Measurements from ENCODE around the gene RPS6KA2.
A peak's percentile ranks its signal among the peaks of the same experiment; 100 is the strongest.
"Not testable (repeated sequence)": the region's sequence is repeated elsewhere in the genome, so short reads cannot be mapped to it uniquely, and the experiment has no call there.

The RPS6KA2 gene

DNA sequence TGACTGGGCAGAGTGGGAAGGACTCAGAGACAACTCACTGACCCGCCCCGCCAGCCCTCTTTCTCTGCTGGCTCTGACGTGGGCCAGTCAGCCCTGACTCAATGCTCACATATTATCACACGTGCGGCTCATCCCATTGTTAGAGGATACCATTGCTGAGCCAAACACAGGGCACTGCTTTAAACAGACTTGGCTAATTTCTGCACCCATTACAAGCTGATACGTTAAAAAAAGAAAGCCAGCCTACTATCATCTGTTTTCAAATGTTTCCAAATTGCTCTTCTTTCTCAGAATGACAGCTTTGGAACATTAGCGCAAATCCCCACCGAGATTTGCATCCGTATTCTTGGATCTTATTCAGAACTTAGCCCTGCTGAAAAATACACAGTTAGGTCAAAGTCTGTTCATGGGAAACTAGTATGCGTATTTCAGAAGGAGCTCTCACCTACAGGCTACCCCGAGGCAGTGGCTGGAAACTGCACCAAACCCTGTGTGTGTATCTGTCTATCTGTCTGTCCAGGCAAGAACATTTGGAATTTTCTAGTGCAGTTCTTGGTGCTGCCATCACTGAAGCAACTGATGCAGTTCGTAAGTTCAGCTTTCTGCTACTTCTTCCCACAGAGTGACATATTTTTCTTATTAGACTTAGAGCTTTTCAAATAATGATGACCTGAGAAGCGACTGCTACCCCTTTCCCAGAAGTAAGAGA lies 73.3 kb downstream of the RPS6KA2 start:
- no peak for DNase-seq (ENCODE audit: low read depth)

DNA sequence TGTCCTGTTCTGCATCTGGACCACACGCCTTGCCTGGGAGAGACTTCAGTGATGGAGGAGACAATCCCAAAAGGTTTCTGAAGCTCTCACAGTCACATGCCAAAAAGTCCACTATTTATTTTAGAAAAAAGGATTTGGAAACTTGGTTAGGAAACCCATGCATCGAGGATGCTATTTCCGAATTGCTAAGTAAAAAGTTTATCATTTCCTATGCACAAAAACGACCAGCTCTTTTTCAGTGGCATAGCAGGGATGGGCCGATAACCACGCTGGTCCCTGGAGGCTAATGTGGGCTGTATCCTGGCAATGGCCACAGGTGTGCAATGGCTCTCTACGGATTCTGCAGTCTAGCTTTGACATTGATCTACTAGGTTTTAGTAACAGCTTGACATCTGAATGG lies 74.5 kb downstream of the RPS6KA2 start:
- DNase-seq (ENCODE audit: low read depth): no peak

DNA sequence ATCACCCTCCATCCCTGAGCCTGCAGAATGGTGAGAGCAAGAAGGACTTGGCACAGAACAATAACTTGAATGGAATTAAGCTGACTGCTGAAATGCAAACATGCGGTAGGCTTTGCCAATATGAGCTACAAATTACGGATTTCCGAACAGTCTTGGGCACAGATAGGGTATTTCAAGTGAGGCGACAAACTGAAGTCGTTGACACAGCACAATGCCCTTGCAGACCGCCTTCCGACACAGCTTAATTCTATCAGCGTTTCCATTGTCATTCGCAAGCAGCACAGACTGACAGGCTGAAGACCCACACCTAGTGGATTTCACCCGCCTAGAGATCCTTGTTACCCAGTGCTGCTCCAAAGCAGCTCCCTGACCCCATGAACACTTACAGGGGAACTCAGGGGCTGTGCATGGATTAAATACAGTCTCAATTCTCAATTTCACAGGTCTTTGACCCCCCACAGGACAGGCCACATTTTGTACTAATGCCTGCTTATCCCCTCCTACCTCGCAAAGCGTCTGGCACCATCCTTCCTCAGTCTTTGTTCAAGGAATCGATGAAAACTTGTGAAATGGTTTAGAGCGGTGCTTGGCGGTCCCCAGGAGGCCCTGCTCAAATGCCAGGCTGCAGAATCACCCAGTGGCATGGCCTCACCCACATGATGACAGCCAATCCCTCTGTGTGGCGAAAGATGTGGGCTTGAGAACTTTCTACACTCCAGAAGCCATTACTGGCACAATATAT lies 75.1 kb downstream of the RPS6KA2 start:
- DNase-seq (ENCODE audit: low read depth): no peak

DNA sequence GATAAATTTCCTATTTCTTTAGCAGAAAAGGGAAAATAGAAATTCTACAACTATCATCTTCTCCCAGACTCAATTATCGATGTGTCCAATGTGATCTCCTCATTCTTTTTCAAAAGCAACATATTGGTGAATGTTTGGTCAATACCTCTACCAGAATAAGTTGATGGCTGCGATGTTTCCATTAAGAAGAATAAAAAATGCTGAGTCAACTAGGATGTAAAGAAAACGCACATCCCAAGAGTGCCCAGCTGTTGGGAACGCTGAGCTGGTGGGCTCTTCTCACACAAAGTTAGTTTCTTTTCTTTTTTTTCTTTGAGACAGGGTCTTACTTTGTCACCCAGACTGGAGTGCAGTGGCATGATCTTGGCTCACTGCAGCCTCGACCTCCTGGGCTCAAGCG lies 80.4 kb downstream of the RPS6KA2 start:
- no peak for DNase-seq (ENCODE audit: low read depth)

DNA sequence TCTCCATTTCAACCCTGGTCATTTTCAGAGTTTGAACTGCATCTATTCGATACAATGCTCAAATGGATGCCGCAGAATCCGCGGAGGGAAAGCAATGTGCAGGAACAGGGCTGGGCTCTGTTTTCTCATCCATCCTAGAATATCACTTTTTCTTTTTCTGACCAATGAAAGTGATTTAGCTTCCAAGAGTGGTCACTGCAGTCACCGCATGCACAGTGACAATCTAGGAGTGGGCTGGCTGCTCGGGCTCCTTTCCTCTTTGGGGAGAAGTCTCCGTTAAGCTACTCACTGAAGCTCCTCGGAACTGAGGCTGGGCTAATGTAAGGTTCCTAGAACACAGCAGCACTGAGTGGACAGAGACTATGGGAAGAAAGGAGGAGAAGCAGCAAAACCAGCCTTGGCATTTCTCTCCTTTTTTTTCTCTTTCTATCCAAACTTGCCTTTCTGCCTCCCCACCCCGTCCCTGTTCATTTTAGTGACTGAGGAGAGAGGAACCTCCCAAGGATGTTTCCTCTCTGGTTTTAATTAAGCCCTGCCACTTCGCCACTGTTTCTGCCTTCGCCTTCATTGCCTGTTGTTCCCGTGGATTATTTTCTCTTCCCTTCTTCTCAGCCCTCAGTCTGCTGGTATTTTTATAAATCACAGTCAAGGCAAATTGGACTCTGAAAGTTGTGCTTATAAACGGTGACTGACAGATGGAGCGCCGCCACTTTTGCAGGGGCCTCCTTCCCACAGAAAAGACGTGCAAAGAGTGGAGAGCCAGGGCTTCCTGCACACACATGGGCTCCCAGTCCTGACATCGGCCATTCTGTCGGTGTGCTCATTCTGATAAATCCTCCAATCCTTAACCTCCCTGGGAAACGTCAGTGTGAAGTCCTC lies 81.7 kb downstream of the RPS6KA2 start:
- no peak for DNase-seq (ENCODE audit: low read depth)

DNA sequence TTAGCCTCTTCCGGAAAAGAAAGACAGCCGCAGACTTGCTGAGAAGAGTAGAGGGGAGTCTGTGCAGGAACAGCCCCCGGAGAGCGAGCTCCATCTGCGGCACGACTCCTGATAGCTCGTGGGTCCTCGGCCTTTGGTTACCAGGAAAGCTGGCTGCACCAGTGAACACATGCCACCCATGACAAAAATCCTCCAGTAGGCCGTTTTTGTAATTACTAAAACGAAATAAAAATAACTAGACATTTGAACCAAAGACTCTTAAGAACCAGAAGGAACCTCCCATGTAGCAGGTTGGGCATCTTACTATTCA lies 82.8 kb downstream of the RPS6KA2 start:
- no peak for DNase-seq (ENCODE audit: low read depth)

DNA sequence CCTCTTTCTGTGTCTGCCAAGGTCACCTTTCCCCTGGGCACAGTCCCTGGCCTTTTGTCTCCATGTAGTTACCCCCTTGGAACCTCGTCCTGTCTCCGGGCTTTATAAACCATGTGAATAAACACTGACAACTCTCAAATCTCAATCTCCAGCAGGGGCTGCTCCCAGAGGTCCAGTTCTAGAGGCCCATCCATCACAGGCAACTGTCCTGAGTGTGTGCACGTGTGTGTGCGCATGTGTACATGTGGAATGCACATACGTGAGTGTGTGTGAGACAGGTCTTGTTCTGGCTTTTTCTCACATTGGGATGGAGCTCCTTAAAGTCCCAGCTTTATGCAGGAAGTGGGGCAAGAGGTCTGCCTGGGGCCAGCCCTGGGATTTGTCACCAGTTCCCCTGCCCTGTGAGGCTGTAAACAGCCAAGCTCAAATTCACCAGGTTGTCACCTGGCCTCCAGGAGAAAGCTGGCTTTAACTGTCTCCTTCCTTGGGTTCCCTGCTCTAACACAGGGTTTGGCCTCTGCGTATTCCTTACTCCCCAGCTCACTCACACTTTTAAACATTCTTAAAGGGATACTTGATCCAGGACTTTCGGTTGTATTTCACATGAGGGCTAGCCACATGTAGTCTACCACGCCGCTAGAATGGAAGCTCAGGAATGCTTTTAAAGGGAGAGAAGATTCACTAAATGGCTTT lies 83.3 kb downstream of the RPS6KA2 start:
- DNase-seq (ENCODE audit: low read depth): no peak

DNA sequence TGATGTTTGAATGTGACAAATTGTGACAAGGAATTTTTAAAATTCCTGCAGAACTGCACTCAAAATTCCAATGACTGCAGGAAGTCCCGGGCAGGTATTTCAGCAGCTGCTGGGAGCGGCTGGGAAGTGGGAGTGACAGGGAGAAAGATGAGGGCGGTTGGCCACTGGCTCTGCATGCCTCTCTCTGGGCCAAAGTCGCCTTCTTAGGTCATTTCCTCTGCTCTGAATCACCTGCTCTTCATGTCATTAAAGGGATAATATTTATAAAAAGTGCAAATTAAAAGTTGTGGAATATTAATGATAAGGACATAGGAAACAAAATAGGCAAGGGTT lies 84.5 kb downstream of the RPS6KA2 start:
- DNase-seq (ENCODE audit: low read depth): no peak

DNA sequence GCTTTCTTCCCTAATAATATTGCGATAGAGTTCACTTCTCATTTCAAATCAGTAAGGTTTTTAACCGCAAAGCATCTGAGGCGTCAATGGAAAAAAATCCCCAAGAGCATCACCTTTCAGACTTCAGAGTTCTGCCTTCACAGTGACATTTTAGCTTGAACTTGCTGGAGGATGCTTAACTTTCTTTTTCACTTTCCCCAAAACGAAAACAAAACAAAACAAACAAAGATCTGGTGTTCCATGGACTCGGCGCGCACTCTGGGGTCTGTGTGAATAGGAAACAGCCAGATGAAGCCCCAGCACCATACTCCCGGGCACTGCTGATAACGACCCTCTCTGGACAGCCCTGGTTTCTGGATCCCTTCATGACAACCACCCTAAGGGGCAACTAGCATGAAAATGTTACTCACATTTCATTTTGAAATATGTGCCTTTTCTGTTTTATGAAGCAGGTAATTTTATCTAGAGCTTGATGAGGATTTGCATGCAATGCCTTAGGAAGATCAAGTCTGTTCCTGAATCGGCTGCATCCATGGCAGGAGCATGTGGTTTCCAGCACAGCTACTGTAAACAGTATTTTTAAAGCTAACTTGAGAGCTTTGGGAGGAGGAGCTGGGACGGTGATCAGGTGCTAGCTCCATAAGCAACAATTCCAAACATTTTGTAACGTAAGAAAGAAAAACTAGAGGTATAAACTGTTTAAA lies 85.0 kb downstream of the RPS6KA2 start:
- no peak for DNase-seq (ENCODE audit: low read depth)

DNA sequence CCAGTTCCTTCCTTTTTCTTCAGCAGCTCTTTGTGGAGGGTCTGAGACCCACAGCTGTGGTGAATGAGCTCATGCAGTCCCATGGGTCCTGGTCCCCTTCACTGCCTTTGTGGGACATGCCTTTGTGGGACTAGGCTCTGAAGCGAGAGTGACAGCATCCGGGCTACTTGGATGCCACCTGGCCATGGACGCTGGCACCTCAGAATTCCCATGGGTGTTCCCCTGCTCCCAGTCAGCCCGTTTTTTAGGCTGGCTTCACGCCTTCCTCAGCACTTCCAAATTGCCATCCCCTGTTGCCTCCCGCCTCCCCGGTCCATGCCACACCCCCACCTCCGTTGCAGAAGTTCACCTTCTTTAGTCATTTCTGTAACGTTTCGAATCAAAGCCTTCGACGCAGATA lies 85.7 kb downstream of the RPS6KA2 start:
- no peak for DNase-seq (ENCODE audit: low read depth)

DNA sequence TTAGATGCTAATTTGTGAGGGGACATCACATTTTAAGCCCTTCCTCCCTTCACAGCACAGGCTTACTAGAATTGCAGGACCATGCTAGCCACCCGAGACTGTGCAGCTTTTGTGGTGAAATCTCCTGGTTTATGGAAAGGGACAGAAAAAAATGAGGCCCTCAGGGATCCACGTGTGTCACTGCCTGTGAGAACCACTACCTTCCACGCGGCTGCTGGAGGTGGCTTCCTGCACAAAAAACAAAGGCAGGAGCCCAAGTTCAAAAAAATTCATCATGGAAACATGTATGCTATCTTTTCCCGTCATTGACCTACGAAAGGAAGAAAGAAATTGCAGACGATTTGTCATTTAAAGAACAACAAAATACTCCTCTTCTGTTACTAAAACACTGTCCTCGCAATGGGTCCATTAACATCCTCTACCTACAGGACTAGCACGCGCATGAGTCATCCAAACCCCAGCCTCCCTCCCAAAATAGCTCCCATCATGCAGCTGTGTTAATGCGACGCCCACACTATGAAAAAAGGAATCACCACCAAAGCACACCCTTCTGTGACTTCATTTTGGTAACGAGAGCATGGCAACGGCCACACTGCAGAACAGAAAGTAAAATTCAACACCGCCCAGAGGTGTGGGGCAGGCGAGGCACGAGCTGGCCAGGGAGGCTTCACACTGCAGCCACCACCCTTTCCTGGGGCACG lies 86.3 kb downstream of the RPS6KA2 start:
- peak; percentile 29 for DNase-seq (ENCODE audit: low read depth)

DNA sequence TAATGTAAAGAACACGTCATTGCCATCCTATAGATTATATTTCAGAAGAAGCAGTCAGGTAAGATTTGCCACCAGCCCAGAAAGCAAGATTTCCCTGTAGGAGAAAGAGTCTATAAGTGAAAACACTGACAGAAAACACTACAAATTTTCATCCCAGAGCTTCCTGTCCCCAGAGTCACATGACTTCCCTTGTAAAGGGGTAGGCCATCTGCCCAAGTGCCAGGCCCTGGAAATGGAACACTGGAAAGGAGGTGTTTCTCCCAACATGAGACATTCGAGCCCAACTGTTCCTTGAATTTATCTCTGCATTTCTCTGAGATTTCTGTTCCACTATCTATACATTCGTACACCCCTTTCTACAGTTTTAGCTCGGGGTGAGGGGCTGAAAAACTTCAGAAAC lies 87.5 kb downstream of the RPS6KA2 start:
- no peak for DNase-seq (ENCODE audit: low read depth)

DNA sequence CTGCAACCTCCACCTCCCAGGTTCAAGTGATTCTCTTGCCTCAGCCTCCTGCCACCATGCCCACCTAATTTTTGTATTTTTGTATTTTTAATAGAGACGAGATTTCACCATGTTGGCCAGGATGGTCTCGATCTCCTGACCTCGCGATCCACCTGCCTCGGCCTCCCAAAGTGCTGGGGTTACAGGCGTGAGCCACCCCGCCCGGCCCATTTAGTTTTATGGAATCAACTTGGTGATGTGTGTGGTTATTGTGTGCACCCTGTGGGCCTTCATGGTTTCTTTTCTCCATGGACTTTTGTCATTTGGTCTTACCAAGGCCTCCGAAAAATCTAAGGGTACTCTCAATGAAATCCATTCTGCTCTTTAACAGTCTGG lies 88.1 kb downstream of the RPS6KA2 start:
- not testable (repeated sequence) for DNase-seq (ENCODE audit: low read depth)

DNA sequence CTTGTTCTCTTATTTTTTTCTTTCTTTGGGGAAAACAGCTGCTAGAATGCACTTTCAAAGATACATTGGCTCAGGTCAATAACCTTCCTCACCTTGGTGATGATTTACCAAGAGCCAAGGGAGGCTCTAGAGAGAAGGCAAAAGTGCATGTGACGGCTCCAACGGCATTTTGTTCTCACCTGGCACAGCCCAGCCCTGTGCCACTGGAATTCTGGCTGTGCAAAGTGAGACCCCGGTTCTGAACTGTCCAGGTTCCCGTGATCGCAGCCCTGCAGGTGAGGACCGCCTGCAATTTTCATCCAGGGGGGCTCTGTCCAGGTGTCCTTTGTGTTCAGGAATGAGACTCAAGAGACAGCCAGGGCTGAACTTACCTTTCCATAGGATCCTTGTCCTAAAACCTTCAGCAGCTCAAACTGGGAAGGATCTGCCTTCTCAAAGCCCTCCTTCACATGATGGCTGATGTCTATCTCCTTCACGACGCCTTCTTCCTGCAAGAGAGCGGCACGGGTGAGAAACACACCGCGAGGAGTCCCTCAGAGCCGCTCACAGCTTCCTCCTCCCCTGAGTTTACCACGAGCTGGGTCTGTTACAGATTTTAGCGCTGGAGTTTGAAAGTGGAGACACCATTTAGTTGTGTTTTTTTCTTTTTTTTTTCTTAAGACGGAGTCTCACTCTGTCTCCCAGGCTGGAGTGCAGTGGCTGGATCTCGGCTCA lies 88.6 kb downstream of the RPS6KA2 start:
- no peak for DNase-seq (ENCODE audit: low read depth)

DNA sequence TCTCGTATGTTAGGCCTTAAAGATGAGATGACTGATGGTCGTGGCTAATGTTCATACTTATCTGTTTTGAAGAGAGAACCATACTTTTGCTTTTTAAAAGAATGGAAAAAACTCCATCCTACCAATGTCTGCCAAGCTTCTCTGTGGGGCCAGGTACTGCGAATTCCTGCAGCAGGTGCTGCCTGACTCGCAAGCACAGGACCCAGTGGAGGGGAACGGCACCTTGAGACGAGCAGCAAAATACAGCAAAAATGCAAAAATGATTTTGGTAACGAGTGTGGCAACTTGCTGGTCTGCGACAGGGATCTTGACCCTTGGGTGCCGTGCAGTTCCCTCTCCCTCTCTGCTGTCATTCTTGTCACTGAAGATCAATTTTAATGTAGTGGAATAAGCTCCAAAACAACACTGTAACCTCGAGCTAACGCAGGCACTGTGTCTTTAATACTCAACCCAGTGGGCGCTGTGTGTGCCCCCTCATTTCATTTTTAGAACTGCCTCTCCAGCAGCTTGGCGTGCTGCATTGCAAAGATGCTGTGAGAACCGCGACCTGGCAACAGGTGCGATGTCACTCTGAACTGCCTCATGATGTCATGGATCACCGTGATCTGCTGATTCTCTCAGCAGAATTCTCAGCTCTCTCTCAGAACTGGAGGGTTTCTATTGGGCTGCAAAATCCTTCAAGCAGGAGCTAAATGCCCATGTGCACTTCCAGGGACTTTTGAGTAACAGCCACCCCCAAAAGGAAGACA lies 92.2 kb downstream of the RPS6KA2 start:
- DNase-seq (ENCODE audit: low read depth): no peak

DNA sequence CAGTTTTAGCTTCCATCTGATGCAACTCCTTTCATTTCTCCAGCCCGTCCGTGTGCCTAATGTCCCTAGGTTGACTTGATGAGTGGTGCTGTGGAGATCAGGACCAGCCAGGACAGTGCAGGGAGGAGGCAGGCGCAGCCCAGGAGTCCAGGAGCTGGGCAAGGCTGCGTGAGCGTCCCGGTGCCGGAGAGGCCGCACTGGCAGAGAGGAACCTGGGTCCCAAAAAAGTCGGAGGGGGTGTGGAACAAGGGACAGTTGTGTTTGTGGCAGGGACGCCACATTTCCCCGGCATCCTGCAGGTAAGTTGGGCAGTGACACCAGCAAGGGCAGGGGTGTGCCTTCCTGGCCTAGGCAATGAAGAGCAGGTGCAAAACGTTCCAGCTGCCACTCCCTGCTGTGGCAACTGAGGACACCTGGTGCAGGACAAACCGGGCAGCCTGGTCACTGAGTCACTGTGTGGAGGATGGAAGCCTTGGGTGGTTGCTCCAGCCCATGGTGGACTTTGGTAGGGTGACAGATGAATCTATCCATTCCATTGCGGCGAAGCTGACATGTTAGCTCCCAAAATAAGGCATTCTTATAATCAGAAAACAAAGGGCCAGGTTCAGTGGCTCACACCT lies 93.7 kb downstream of the RPS6KA2 start:
- no peak for DNase-seq (ENCODE audit: low read depth)

DNA sequence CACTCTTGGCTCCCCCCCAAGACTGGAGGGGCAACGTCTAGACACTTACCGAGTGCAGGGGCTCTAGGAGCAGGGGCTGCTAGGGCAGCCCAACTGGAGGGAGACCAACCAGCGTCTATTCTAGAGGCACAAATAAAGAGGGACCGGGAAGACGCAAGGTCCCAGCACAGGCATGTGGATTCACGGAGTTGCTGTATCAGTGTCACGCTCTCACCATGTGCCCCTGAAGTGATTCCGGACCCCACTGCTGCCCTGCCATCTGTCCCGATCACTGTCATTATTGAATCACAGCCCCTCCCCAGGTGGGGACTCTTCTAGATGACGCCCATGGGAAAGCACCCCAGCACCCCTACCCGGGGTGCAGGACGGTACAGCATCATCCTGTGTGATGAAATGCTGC lies 94.7 kb downstream of the RPS6KA2 start:
- DNase-seq (ENCODE audit: low read depth): no peak

DNA sequence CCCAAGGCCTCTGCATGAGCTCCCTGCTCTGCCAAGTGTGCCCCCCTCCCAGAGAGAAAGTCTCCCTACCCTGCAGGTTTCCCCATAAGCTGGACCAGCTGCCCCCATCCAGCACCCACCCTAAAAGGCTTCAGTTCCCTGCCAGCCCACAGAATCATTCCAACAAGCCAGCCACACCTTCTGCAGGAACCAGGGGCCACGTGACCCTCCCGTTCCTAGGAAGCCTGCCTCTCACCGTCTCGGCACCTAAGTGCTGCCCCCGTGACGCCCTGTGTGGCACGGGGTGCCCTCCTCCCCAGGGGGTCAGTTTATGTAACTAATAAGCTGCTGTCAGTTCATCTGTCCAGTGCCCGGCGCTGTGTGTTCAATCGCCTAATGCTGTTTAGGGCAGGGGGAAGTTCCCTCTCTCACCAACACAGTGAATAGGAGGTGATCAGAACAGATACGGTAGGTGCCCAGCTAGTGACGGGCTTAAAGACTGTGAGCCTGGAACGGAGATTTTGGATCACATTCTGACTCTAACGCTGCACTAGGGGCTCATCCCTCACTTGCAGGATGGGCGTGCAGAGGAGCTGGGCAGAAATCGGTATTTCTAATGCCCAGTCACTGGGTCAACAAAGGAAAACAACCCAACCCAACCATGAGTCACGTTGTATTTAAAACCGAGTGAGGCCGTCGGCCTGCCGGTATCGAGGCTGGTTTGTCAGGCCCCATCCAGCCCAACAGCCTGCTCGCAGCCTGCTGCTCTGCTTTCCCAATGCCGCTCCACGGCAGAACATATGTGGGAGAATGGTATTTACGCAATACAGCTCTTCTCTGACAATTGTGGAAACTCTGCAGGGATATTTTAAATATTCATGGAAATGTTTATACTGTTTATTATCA lies 96.6 kb downstream of the RPS6KA2 start:
- no peak for DNase-seq (ENCODE audit: low read depth)

All from activated T-cell treated with anti-CD3 and anti-CD28 coated beads for 48 hours (primary cell).